TTC549 (cell line): ENCODE measurements around the gene ST3GAL2.

Experiments used
- FAIRE-seq: peaks from 2 replicates; lab custom pipeline; 2012; peaks lifted over from hg19 to GRCh38; lab: Jason Lieb, UNC

The ST3GAL2 gene

GRCh38 chr16:70438969-70439862, at the start of gene ST3GAL2:
TSS of gene ST3GAL2 (minus strand) at chr16:70439100. CDS start at chr16:70398530, 40,570 bp downstream.
- no peak for FAIRE-seq

- no peak for FAIRE-seq
These were observed 46.0 kb upstream of the ST3GAL2 start for GRCh38 chr16:70484867-70485266.

GRCh38 chr16:70483426-70483825, 44.5 kb upstream of the ST3GAL2 start:
- FAIRE-seq, result no peak

- no peak for FAIRE-seq
These were observed 43.7 kb upstream of the ST3GAL2 start for GRCh38 chr16:70482624-70483023.

- no peak for FAIRE-seq
These were observed 43.1 kb upstream of the ST3GAL2 start for GRCh38 chr16:70481929-70482536.

- FAIRE-seq, result no peak
These were observed 41.5 kb upstream of the ST3GAL2 start for GRCh38 chr16:70480127-70481105.

GRCh38 chr16:70478912-70479341, 40.0 kb upstream of the ST3GAL2 start:
- no peak for FAIRE-seq

GRCh38 chr16:70478169-70478568, 39.3 kb upstream of the ST3GAL2 start:
- no peak for FAIRE-seq

- no peak for FAIRE-seq
These were observed 37.5 kb upstream of the ST3GAL2 start for GRCh38 chr16:70476272-70477020.

GRCh38 chr16:70475054-70475871, 36.4 kb upstream of the ST3GAL2 start:
- no peak for FAIRE-seq

- no peak for FAIRE-seq
These were observed 35.6 kb upstream of the ST3GAL2 start for GRCh38 chr16:70474320-70475053.

- no peak for FAIRE-seq
These were observed 34.8 kb upstream of the ST3GAL2 start for GRCh38 chr16:70473446-70474319.

GRCh38 chr16:70472786-70473433, 34.0 kb upstream of the ST3GAL2 start:
- no peak for FAIRE-seq

GRCh38 chr16:70470927-70471341, 32.0 kb upstream of the ST3GAL2 start:
- FAIRE-seq, result no peak

GRCh38 chr16:70470141-70470926, 31.4 kb upstream of the ST3GAL2 start:
- FAIRE-seq, result no peak

- no peak for FAIRE-seq
These were observed 30.1 kb upstream of the ST3GAL2 start for GRCh38 chr16:70468776-70469525.

GRCh38 chr16:70467608-70468007, 28.7 kb upstream of the ST3GAL2 start:
- FAIRE-seq, result no peak
